A549 (cell line): ENCODE results near the gene ELMO3.

ENCODE experiments used
- PHF8 ChIP-seq: fragments of 200-600 bp; sonication (generic); IDR thresholded peaks from 2 replicates; pipeline ENCODE4 v1.6.1; 2016; ENCODE audit warnings: low read depth, mild to moderate bottlenecking, antibody characterized with exemption, moderate library complexity, borderline replicate concordance
- RFX5 ChIP-seq: fragments of 450-650 bp; IDR thresholded peaks from 2 replicates; pipeline ENCODE4 v1.7.1; 2014; ENCODE audit warnings: antibody characterized with exemption, mild to moderate bottlenecking, moderate library complexity
- TF ChIP-seq, protein P1 (sequence below): IDR thresholded peaks from 2 replicates; pipeline ENCODE4 v1.6.1; 2012; ENCODE audit warnings: low read depth, borderline replicate concordance
- TF ChIP-seq, protein P2 (sequence below): fragments of >200 bp; sonication (Bioruptor Twin); formaldehyde crosslinking; IDR thresholded peaks from 3 replicates; pipeline ENCODE4 v1.5.1; 2016

DNA sequence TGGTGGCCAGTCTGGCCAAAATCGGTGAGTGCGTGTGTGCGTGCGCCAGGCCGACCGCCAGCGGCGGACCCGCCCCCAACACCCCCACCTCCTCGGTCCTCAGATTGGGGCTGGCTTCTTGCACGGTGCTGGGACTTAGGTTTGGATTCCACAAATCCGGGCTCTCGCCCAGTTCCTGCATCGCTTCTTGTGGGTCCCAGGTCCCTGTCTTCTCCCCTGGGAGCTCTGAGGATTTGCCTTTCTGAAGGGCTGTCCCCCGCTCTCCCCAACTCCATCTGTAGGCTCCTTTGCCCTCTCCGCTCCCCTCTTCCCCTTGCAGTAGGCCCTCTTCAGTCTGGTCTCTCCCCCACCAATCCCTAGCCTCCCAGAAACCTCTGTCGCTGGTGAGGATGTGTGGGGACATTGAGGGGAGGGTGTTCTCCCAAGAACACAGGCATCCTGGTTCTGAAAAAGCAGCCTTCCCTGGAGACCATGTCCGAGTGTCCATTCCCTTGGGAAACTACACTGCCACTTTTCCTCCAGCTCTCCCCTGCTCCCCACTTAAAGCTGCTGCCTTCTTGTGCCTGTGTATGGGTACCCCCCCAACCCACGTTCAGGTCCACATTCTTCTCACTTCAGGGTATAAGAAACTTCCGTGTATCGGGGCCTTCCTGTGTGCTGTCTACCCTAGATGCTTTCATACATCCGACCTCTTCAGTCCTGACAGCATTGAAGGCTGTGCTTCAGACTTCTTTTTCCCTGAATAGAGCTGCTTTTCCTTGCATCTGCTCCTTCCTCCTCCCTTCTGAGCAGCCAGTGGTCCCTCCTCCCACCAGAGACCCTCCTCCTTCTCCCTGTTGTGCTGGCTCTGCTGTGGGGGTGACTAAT is 50.5 kb downstream of the ELMO3 start:
- TF ChIP-seq RFX5 = no peak
- no peak for TF ChIP-seq PHF8
- TF ChIP-seq, protein P1, sequence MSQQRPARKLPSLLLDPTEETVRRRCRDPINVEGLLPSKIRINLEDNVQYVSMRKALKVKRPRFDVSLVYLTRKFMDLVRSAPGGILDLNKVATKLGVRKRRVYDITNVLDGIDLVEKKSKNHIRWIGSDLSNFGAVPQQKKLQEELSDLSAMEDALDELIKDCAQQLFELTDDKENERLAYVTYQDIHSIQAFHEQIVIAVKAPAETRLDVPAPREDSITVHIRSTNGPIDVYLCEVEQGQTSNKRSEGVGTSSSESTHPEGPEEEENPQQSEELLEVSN = no peak
- TF ChIP-seq, protein P2, sequence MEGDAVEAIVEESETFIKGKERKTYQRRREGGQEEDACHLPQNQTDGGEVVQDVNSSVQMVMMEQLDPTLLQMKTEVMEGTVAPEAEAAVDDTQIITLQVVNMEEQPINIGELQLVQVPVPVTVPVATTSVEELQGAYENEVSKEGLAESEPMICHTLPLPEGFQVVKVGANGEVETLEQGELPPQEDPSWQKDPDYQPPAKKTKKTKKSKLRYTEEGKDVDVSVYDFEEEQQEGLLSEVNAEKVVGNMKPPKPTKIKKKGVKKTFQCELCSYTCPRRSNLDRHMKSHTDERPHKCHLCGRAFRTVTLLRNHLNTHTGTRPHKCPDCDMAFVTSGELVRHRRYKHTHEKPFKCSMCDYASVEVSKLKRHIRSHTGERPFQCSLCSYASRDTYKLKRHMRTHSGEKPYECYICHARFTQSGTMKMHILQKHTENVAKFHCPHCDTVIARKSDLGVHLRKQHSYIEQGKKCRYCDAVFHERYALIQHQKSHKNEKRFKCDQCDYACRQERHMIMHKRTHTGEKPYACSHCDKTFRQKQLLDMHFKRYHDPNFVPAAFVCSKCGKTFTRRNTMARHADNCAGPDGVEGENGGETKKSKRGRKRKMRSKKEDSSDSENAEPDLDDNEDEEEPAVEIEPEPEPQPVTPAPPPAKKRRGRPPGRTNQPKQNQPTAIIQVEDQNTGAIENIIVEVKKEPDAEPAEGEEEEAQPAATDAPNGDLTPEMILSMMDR = no peak
